B cell (primary cell): ENCODE results near the gene CCNL1. TPM values are rescaled to one million over a fixed set of nuclear protein-coding genes. Genes with fewer than 3 reads are reported as not detected.

Source experiments
- ATAC-seq: fragments of 200-7000 bp; cut with Tn5 transposase; one replicate; pipeline ENCODE4 v1.10.0; 2021; ENCODE audit warnings: low read depth, mild to moderate bottlenecking, moderate number of reproducible peaks, moderate library complexity
- CTCF ChIA-PET: fragments of 350-600 bp; sonication (Branson Sonifier 250); formaldehyde crosslinking; loops from one replicate; lab custom pipeline; 2021; ENCODE audit warnings: antibody characterized with exemption, inconsistent platforms; lab: Charles Lee
- POLR2A ChIA-PET: fragments of 350-600 bp; sonication (Branson Sonifier 250); formaldehyde crosslinking; loops from one replicate; lab custom pipeline; 2021; ENCODE audit warnings: antibody characterized with exemption; lab: Charles Lee
- DNase-seq: peaks from one replicate; pipeline ENCODE4 v3.0.0; 2013
- H2AFZ ChIP-seq: 2 replicates; pipeline ENCODE4 v1.6.1; 2012; ENCODE audit warnings: mild to moderate bottlenecking, low read depth, low read length; ENCODE audit not compliant: insufficient read depth, poor library complexity, severe bottlenecking
- H3K27ac ChIP-seq, 2 donors: 1 replicate in 1 of 2; 2 replicates in 1 of 2; pipeline ENCODE4 v1.5.1; 2012 to 2013; ENCODE audit warnings: low read length in 2 of 2, mild to moderate bottlenecking in 2 of 2, moderate library complexity in 1 of 2
- H3K27me3 ChIP-seq, 4 experiments: fragments of 200-600 bp in 1 of 4; sonication (generic) in 1 of 4; replicated peaks in 1 of 4; 1 replicate in 2 of 4; 2 replicates in 2 of 4; pipeline versions ENCODE4 v1.6.1 to v1.7.0; 2013 to 2016; ENCODE audit warnings: low read length in 3 of 4, mild to moderate bottlenecking in 2 of 4, mixed read lengths in 1 of 4, moderate library complexity in 1 of 4; ENCODE audit not compliant: insufficient read depth in 4 of 4, control insufficient read depth in 3 of 4; ENCODE audit errors: control extremely low read depth in 1 of 4
- H3K36me3 ChIP-seq, 2 experiments: replicated peaks in 1 of 2; 1 replicate in 1 of 2; 2 replicates in 1 of 2; pipeline versions ENCODE4 v1.6.1 to v1.7.1; 2013; ENCODE audit warnings: low read length in 1 of 2; ENCODE audit not compliant: insufficient read depth in 2 of 2, control insufficient read depth in 1 of 2; ENCODE audit errors: control extremely low read depth in 1 of 2, extremely low read depth in 1 of 2
- H3K4me1 ChIP-seq, 2 donors: fragments of 200-600 bp in 1 of 2; sonication (generic) in 1 of 2; 1 replicate in 1 of 2; 2 replicates in 1 of 2; pipeline versions ENCODE4 v1.5.1 to v1.6.1; 2013 to 2017; ENCODE audit warnings: low read length in 2 of 2; ENCODE audit not compliant: control insufficient read depth in 2 of 2, insufficient read depth in 2 of 2
- H3K4me2 ChIP-seq: replicated peaks from 2 replicates; pipeline ENCODE3; 2012; ENCODE audit warnings: mild to moderate bottlenecking, low read depth, low read length; ENCODE audit not compliant: poor library complexity, severe bottlenecking
- H3K4me3 ChIP-seq, 5 experiments: fragments of 200-600 bp in 1 of 5; sonication (generic) in 1 of 5; 1 replicate in 3 of 5; 2 replicates in 2 of 5; pipeline versions ENCODE4 v1.5.1 to v1.7.0; 2011 to 2016; ENCODE audit warnings: low read length in 4 of 5, mild to moderate bottlenecking in 4 of 5, low read depth in 2 of 5, control low read depth in 1 of 5, moderate library complexity in 1 of 5; ENCODE audit not compliant: insufficient read depth in 1 of 5; ENCODE audit errors: control extremely low read depth in 1 of 5, extremely low read depth in 1 of 5
- H3K79me2 ChIP-seq: fragments of 200-600 bp; sonication (generic); one replicate; pipeline ENCODE4 v1.6.0; 2016; ENCODE audit warnings: low read length; ENCODE audit not compliant: control insufficient read depth, insufficient read depth
- H3K9ac ChIP-seq: fragments of 200-600 bp; sonication (generic); 2 replicates; pipeline ENCODE4 v1.6.1; 2017; ENCODE audit warnings: mild to moderate bottlenecking, low read length, moderate library complexity
- H3K9me3 ChIP-seq, 3 donors: one replicate each; pipeline versions ENCODE4 v1.6.1 to v1.7.1; 2013; ENCODE audit warnings: low read length in 2 of 3; ENCODE audit not compliant: control insufficient read depth in 2 of 3, insufficient read depth in 1 of 3; ENCODE audit errors: control extremely low read depth in 1 of 3
- H4K20me1 ChIP-seq: 2 replicates; pipeline ENCODE4 v1.6.0; 2012; ENCODE audit warnings: mild to moderate bottlenecking, low read length; ENCODE audit not compliant: insufficient read depth, control insufficient read depth, poor library complexity, severe bottlenecking
- H3K27ac Mint-ChIP-seq: one replicate; pipeline ENCODE4 v1.8.0; 2021; ENCODE audit warnings: mixed read lengths
- H3K27me3 Mint-ChIP-seq: one replicate; pipeline ENCODE4 v1.8.0; 2021; ENCODE audit warnings: mixed read lengths
- H3K4me1 Mint-ChIP-seq: one replicate; pipeline ENCODE4 v1.8.0; 2021; ENCODE audit warnings: mixed read lengths
- H3K4me3 Mint-ChIP-seq: one replicate; pipeline ENCODE4 v1.8.0; 2021; ENCODE audit warnings: mixed read lengths
- H3K9me3 Mint-ChIP-seq: one replicate; pipeline ENCODE4 v1.8.0; 2022; ENCODE audit warnings: mixed read lengths; ENCODE audit not compliant: insufficient read depth
- CTCF ChIP-seq: fragments of 200-600 bp; IDR thresholded peaks from one replicate; pipeline ENCODE4 v1.8.0; 2022; ENCODE audit warnings: antibody characterized with exemption, mild to moderate bottlenecking
- EZH2 ChIP-seq: IDR thresholded peaks from 2 replicates; pipeline ENCODE4 v1.6.1; 2012; ENCODE audit warnings: borderline replicate concordance, low read depth, mild to moderate bottlenecking, moderate library complexity, low read length; ENCODE audit not compliant: insufficient read depth, poor library complexity, severe bottlenecking
- WGBS: methylation state at CpG from one replicate; pipeline ENCODE4 v1.1.5; 2013; ENCODE audit warnings: missing lambda C conversion rate; ENCODE audit not compliant: insufficient coverage; 5-methylcytosine and 5-hydroxymethylcytosine counted together
- intact Hi-C: fragments of 100-400 bp; cut with micrococcal nuclease; formaldehyde crosslinking; loops from one replicate; pipeline ENCODE4 v1.10.0; 2022
- polyA plus RNA-seq: library from polyadenylated mRNA; depleted of rRNA; stranded (reverse); fragments of >200 nt; gene quantifications from 2 replicates; pipeline ENCODE4 v1.2.3, GENCODE V29; 2012
- total RNA-seq, 2 donors: library from RNA; stranded (reverse); fragments of 120-200 nt in 1 of 2; gene quantifications; 1 replicate in 1 of 2; 2 replicates in 1 of 2; pipeline versions ENCODE4 v1.2.3 to v1.2.4, GENCODE V29; 2013 to 2022

CCNL1 gene
- total and polyA plus RNA-seq, 2 donors (not counting 1 experiment from before 2014, with no cell fraction given), result 322 to 655 TPM

GRCh38 chr3:157201648-157202278 lies 41.8 kb upstream of the CCNL1 start:
- intact Hi-C loops, result loop anchor here (1.0 kb wide), 3 partner anchors 26 to 1051 kb away; partner anchors contain the start of gene CCNL1
- ATAC-seq (peak; percentile 10), DNase-seq (peak; percentile 48)
- ChIA-PET CTCF (interaction anchor here (0.6 to 1.7 kb wide), 12 partner anchors 9 to 1390 kb away, joined by 3 to 12 read pairs (median 4); partner anchors contain the start of genes SSR3 and TIPARP), POLR2A (interaction anchor here (0.7 to 1.4 kb wide), 2 partner anchors 26 to 42 kb away, joined by 4 read pairs; partner anchors contain the start of gene CCNL1)
- H3K9me3 ChIP-seq, result peaks cover 0 to 5% (median 0%) of the 10 kb centered on the region in 3 donors
- WGBS, result 85% methylated on average over 3 of the region's 6 CpGs
- H2AFZ ChIP-seq, result no peak overlapping the region
- Mint-ChIP-seq H3K9me3 (peaks cover 3% of the 10 kb centered on the region), H3K4me1 (peaks cover 5% of the 10 kb centered on the region), H3K4me3 (no peak overlapping the region), H3K27me3 (no peaks in the 10 kb centered on the region), H3K27ac (no peak overlapping the region)
- H3K27me3 ChIP-seq, result no peaks in the 10 kb centered on the region
- no peaks in the 10 kb centered on the region for H3K4me1 ChIP-seq
- no peak overlapping the region for H3K27ac ChIP-seq
- H3K36me3 ChIP-seq, result no peaks in the 10 kb centered on the region
- no peak overlapping the region for H3K4me3 ChIP-seq
- TF ChIP-seq CTCF (peak; percentile 63), EZH2 (no peak)
- no peaks in the 10 kb centered on the region for H4K20me1 ChIP-seq
- no peaks in the 10 kb centered on the region for H3K79me2 ChIP-seq
- H3K4me2 ChIP-seq, result no peak overlapping the region
- H3K9ac ChIP-seq, result no peak overlapping the region

- Histone ChIP-seq H3K27me3 (no peaks in the 10 kb centered on the region), H3K4me1 (no peaks in the 10 kb centered on the region), H3K9ac (no peak overlapping the region), H4K20me1 (no peaks in the 10 kb centered on the region), H3K27ac (no peak overlapping the region), H2AFZ (no peak overlapping the region), H3K9me3 (peaks cover 1 to 7% (median 5%) of the 10 kb centered on the region in 3 donors), H3K36me3 (no peaks in the 10 kb centered on the region), H3K79me2 (no peaks in the 10 kb centered on the region), H3K4me3 (no peak overlapping the region), H3K4me2 (no peak overlapping the region)
- peaks cover 5% of the 10 kb centered on the region for H3K4me1 Mint-ChIP-seq
- intact Hi-C loops, result no loop called here
- ChIA-PET POLR2A (no interaction called here), CTCF (interaction anchor here (1.5 kb wide), 1 partner anchor 62 kb away, joined by 3 read pairs; no protein-coding TSS in a partner anchor)
- peaks cover 6% of the 10 kb centered on the region for H3K9me3 Mint-ChIP-seq
- H3K4me3 Mint-ChIP-seq, result no peak overlapping the region
- WGBS, result 88% methylated on average over 2 of the region's 3 CpGs
- no peaks in the 10 kb centered on the region for H3K27me3 Mint-ChIP-seq
- no peak overlapping the region for H3K27ac Mint-ChIP-seq
- DNase-seq (no peak), ATAC-seq (no peak)
- TF ChIP-seq CTCF, result no peak
- TF ChIP-seq EZH2, result no peak
Measured at GRCh38 chr3:157199841-157200240, 39.9 kb upstream of the CCNL1 start.
